Fibroblast of villous mesenchyme (primary cell): ENCODE data around the gene PGC. TPM values are rescaled to one million over a fixed set of nuclear protein-coding genes. Genes with fewer than 3 reads are reported as not detected.

Source experiments
- DNase-seq: peaks from one replicate; pipeline ENCODE4 v3.0.0-alpha.2; 2010; ENCODE audit warnings: low read depth
- H3K4me3 ChIP-seq: 2 replicates; pipeline ENCODE4 v1.5.1; 2011; ENCODE audit warnings: low read depth, mild to moderate bottlenecking, low read length
- total RNA-seq: library from RNA; depleted of rRNA; stranded (reverse); fragments of >200 nt; gene quantifications from 2 replicates; pipeline ENCODE4 v1.2.3, GENCODE V29; 2012
- TF ChIP-seq, protein P1 (sequence below): IDR thresholded peaks from 2 replicates; pipeline ENCODE4 v1.5.1; 2012; ENCODE audit warnings: low read depth, mild to moderate bottlenecking, low read length; ENCODE audit not compliant: insufficient read depth

The PGC gene
- total RNA-seq, 1 donor = not detected

DNA sequence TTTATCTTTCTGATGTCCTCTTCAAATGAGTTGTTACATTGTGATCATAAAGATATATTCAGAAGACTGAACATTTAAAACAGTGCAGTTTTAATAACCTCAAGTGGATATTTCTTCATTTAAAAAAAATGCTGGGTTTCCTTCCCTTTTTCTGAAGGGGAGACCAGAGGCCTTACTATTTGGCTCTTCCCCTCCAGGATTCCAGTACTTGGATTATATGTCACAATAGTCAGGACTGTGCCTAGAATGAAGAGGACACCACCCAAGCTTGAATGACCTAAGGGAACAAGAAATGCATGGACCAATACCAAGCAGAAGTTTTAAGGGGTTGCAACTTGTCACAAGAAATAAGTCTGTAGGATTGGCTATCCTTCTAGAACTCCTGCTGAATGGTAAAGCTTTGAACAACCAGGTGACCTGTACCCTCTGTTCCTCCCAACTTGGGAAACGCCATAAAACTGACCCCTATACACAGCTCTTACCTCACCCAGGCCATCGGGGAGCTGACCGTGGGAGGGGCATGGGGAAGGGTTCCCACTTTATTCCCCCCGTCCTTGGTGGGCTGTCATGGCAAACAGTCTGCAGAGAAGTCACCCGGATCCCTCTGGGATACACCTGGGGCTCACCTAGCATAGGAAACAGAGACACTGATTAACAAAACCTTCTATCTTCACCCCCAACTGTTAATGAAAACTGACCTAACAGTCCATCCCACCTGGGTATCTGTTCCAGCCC lies 30.5 kb upstream of the PGC start:
- no peak for DNase-seq
- H3K4me3 ChIP-seq = no peak overlapping the region
- TF ChIP-seq, protein P1, sequence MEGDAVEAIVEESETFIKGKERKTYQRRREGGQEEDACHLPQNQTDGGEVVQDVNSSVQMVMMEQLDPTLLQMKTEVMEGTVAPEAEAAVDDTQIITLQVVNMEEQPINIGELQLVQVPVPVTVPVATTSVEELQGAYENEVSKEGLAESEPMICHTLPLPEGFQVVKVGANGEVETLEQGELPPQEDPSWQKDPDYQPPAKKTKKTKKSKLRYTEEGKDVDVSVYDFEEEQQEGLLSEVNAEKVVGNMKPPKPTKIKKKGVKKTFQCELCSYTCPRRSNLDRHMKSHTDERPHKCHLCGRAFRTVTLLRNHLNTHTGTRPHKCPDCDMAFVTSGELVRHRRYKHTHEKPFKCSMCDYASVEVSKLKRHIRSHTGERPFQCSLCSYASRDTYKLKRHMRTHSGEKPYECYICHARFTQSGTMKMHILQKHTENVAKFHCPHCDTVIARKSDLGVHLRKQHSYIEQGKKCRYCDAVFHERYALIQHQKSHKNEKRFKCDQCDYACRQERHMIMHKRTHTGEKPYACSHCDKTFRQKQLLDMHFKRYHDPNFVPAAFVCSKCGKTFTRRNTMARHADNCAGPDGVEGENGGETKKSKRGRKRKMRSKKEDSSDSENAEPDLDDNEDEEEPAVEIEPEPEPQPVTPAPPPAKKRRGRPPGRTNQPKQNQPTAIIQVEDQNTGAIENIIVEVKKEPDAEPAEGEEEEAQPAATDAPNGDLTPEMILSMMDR = no peak

GRCh38 chr6:41775293-41775882 lies 28.2 kb upstream of the PGC start:
- TF ChIP-seq, protein P1 = no peak
- no peak overlapping the region for H3K4me3 ChIP-seq
- DNase-seq = no peak

DNA sequence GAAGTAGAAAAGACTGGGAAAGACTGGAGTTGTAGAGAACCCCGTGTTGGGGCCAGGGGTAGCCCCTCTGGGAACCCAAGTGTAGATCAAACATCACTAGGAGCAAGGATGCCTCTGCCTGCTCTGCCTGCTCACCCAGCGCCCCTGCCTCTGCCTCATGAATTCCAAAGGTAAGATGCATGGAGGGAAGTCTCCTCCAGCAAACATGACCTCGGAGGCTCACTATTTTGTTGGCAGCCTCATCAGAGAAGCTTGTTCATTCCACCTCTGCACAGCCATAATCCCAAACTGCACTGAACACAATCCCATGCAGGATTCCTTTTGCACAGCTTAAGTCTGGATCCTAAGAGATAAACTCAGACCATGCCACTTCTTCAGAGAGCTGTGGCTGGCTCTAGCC lies 27.6 kb upstream of the PGC start:
- TF ChIP-seq, protein P1 = no peak
- H3K4me3 ChIP-seq = no peak overlapping the region

GRCh38 chr6:41771058-41771983 lies 24.1 kb upstream of the PGC start:
- TF ChIP-seq, protein P1 = no peak
- DNase-seq = no peak
- no peak overlapping the region for H3K4me3 ChIP-seq

More for the DNA sequence above, 27.6 kb upstream of the PGC start:
- no peak for DNase-seq

- TF ChIP-seq, protein P1 = no peak
- DNase-seq = no peak
- no peak overlapping the region for H3K4me3 ChIP-seq
These were observed 23.3 kb upstream of the PGC start for GRCh38 chr6:41770381-41771057.

DNA sequence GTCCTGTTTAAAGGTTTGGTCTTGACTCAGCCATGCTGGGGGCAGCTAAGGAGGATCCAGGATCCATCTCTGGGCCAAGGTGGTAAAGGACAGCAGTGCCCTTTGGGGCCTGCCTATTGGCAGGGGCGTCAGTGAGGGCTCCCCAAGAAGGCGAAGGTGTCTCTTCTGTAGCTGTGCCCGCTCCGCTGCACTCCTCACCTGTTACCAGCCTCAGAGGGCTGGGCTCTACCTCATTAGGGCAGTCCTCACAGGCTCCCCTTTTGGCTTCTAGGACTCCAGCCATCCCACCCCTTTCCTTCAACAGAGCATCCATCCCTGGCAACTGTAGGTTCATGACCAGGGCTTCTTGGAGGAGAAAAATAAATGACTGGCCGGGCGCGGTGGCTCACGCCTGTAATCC lies 22.2 kb upstream of the PGC start:
- H3K4me3 ChIP-seq = no peak overlapping the region
- TF ChIP-seq, protein P1 = no peak
- no peak for DNase-seq
